ENCODE data around the gene AGRN.
"Not testable (repeated sequence)": the region's sequence is repeated elsewhere in the genome, so short reads cannot be mapped to it uniquely, and the experiment has no call there.

AGRN gene

GRCh38 chr1:1021010-1021919, 1.3 kb downstream of the AGRN start:
- no peak for DNase-seq

- no peak for DNase-seq
These were observed 2.0 kb downstream of the AGRN start for GRCh38 chr1:1021920-1022259.

- DNase-seq, result peak in 1 of 5 donors; percentile 1
These were observed 2.5 kb downstream of the AGRN start for GRCh38 chr1:1022302-1023009.

GRCh38 chr1:1023700-1024099, 3.8 kb downstream of the AGRN start:
- peak in 1 of 5 donors; percentile 1 for DNase-seq

- no peak for DNase-seq
These were observed 4.3 kb downstream of the AGRN start for GRCh38 chr1:1024149-1024770.

GRCh38 chr1:1024771-1025699, 5.1 kb downstream of the AGRN start:
- DNase-seq, result peak in 1 of 5 donors; percentile 1

- no peak for DNase-seq
These were observed 5.8 kb downstream of the AGRN start for GRCh38 chr1:1025730-1026129.

- DNase-seq, result no peak
These were observed 6.9 kb downstream of the AGRN start for GRCh38 chr1:1026599-1027413.

GRCh38 chr1:1027791-1028190, 7.9 kb downstream of the AGRN start:
- DNase-seq, result peak in 1 of 5 donors; percentile 3

- not testable (repeated sequence) for DNase-seq
These were observed 11.1 kb downstream of the AGRN start for GRCh38 chr1:1030867-1031658.

GRCh38 chr1:1031659-1032235, 11.8 kb downstream of the AGRN start:
- DNase-seq, result no peak

GRCh38 chr1:1032424-1032823, 12.5 kb downstream of the AGRN start:
- no peak for DNase-seq

GRCh38 chr1:1033009-1033587, 13.2 kb downstream of the AGRN start:
- peak; percentile 60 to 87 (median 71) for DNase-seq

GRCh38 chr1:1033731-1034438, 14.0 kb downstream of the AGRN start:
- DNase-seq, result no peak

- no peak for DNase-seq
These were observed 14.5 kb downstream of the AGRN start for GRCh38 chr1:1034439-1034781.

GRCh38 chr1:1035291-1035943, 15.5 kb downstream of the AGRN start:
- DNase-seq, result no peak

GRCh38 chr1:1037366-1038327, 17.7 kb downstream of the AGRN start:
- DNase-seq, result no peak

GRCh38 chr1:1038694-1039093, 18.8 kb downstream of the AGRN start:
- no peak for DNase-seq
